ENCODE results near the gene LIPC.

LIPC gene

GRCh38 chr15:58539548-58539947 is 107.8 kb downstream of the LIPC start:
- FAIRE-seq (no peak), DNase-seq (ENCODE audit: insufficient read length, low spot score) (no peak)
- TF ChIP-seq, protein P1, sequence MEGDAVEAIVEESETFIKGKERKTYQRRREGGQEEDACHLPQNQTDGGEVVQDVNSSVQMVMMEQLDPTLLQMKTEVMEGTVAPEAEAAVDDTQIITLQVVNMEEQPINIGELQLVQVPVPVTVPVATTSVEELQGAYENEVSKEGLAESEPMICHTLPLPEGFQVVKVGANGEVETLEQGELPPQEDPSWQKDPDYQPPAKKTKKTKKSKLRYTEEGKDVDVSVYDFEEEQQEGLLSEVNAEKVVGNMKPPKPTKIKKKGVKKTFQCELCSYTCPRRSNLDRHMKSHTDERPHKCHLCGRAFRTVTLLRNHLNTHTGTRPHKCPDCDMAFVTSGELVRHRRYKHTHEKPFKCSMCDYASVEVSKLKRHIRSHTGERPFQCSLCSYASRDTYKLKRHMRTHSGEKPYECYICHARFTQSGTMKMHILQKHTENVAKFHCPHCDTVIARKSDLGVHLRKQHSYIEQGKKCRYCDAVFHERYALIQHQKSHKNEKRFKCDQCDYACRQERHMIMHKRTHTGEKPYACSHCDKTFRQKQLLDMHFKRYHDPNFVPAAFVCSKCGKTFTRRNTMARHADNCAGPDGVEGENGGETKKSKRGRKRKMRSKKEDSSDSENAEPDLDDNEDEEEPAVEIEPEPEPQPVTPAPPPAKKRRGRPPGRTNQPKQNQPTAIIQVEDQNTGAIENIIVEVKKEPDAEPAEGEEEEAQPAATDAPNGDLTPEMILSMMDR (IDR thresholded peaks at IDR 0.05; ENCODE audit: insufficient read depth, missing control alignments): no peak

- TF ChIP-seq, protein P1 (IDR thresholded peaks at IDR 0.05; ENCODE audit: insufficient read depth, missing control alignments): no peak
- DNase-seq (ENCODE audit: insufficient read length, low spot score) (no peak), FAIRE-seq (no peak)
These were observed 109.8 kb downstream of the LIPC start for GRCh38 chr15:58541410-58542087.

GRCh38 chr15:58543664-58544335 is 112.0 kb downstream of the LIPC start:
- TF ChIP-seq, protein P1 (IDR thresholded peaks at IDR 0.05; ENCODE audit: insufficient read depth, missing control alignments): no peak
- no peak for FAIRE-seq

DNA sequence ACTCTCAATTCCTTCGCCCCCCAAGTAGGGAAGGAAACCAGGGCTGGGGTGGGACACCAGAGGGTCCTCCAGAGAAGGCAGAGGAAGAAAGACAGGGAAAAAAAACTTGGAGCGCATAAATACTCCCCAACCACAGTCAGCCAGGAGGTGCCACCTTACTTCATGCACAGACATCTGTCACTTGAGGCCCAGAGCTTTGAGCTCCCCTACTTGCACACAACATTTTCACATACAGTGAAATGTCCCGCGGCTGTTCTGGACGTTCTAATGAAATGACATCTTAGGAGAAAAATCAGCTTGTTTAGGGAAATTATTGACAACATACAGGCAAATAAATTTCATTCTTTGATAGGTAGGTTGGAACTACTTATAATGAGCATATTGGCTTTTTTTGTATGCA is 113.0 kb downstream of the LIPC start:
- no peak for DNase-seq (ENCODE audit: insufficient read length, low spot score)
- FAIRE-seq: no peak
- TF ChIP-seq, protein P1 (IDR thresholded peaks at IDR 0.05; ENCODE audit: insufficient read depth, missing control alignments): no peak

More at GRCh38 chr15:58543664-58544335, 112.0 kb downstream of the LIPC start:
- no peak for DNase-seq (ENCODE audit: insufficient read length, low spot score)

DNA sequence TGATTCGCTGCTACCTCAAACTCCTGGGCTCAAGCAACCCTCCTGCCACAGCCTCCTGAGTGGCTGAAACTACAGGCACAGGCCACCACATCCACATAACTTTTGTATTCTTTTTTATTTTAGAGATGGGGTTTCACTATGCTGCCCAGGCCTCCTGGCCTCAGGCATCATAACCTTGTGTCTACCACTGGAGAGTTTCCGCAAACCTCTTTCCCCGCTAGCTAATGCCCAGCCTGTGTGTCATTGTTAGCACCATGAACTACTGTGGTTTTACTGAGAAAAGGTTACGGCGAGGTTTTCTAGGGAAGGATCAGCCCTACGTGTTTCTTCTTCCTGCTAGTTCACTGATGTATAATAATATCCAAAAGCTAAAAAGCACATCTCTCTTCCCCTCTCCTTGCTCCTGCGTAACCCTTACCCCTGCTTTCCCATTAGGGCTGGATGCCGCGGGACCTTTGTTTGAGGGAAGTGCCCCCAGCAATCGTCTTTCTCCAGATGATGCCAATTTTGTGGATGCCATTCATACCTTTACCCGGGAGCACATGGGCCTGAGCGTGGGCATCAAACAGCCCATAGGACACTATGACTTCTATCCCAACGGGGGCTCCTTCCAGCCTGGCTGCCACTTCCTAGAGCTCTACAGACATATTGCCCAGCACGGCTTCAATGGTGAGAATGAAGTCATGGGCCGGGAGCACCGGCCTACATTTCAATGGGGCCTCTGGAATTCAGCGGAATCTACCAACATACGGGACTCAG is 113.7 kb downstream of the LIPC start:
- FAIRE-seq (no peak), DNase-seq (ENCODE audit: insufficient read length, low spot score) (no peak)
- TF ChIP-seq, protein P1 (IDR thresholded peaks at IDR 0.05; ENCODE audit: insufficient read depth, missing control alignments): no peak

GRCh38 chr15:58546066-58546591 is 114.3 kb downstream of the LIPC start:
- TF ChIP-seq, protein P1 (IDR thresholded peaks at IDR 0.05; ENCODE audit: insufficient read depth, missing control alignments): no peak
- no peak for FAIRE-seq
- no peak for DNase-seq (ENCODE audit: insufficient read length, low spot score)

Data from D721Med (cell line).